HepG2 (cell line): ENCODE measurements around the gene ALDH16A1. TPM values are rescaled to one million over a fixed set of nuclear protein-coding genes. Genes with fewer than 3 reads are reported as not detected.

Experiments used
- ATF2 ChIP-seq: sonication (generic); formaldehyde crosslinking; IDR thresholded peaks from 2 replicates; pipeline ENCODE4 v1.4.0; 2020; ENCODE audit warnings: missing genetic modification reagents
- BRCA1 ChIP-seq: sonication (generic); formaldehyde crosslinking; IDR thresholded peaks from 2 replicates; pipeline ENCODE4 v1.4.0; 2020; ENCODE audit warnings: missing genetic modification reagents
- EED ChIP-seq: sonication (generic); formaldehyde crosslinking; IDR thresholded peaks from 2 replicates; pipeline ENCODE4 v1.5.0; 2020; ENCODE audit warnings: mild to moderate bottlenecking, missing genetic modification reagents
- ERF ChIP-seq: IDR thresholded peaks from 2 replicates; pipeline ENCODE4 v1.6.1; 2018; ENCODE audit warnings: missing biosample characterization, missing genetic modification reagents
- HIVEP1 ChIP-seq: sonication (generic); formaldehyde crosslinking; IDR thresholded peaks from 2 replicates; pipeline ENCODE4 v1.4.0; 2020; ENCODE audit warnings: mild to moderate bottlenecking, missing genetic modification reagents
- KDM4B ChIP-seq: sonication (generic); formaldehyde crosslinking; IDR thresholded peaks from 2 replicates; pipeline ENCODE4 v1.4.0; 2020; ENCODE audit warnings: missing genetic modification reagents
- KLF12 ChIP-seq: sonication (generic); formaldehyde crosslinking; IDR thresholded peaks from 2 replicates; pipeline ENCODE4 v1.4.0; 2020; ENCODE audit warnings: missing genetic modification reagents, borderline replicate concordance
- KMT2A ChIP-seq: sonication (generic); formaldehyde crosslinking; IDR thresholded peaks from 2 replicates; pipeline ENCODE4 v1.4.0; 2020; ENCODE audit warnings: missing genetic modification reagents
- MAFG ChIP-seq: sonication (generic); formaldehyde crosslinking; IDR thresholded peaks from 2 replicates; pipeline ENCODE4 v1.5.1; 2020; ENCODE audit warnings: mild to moderate bottlenecking, missing genetic modification reagents
- MZF1 ChIP-seq: sonication (generic); formaldehyde crosslinking; IDR thresholded peaks from 2 replicates; pipeline ENCODE4 v1.8.1; 2023; ENCODE audit warnings: mild to moderate bottlenecking, missing genetic modification reagents, borderline replicate concordance
- SATB2 ChIP-seq: sonication (generic); formaldehyde crosslinking; IDR thresholded peaks from 2 replicates; pipeline ENCODE4 v1.5.0; 2020; ENCODE audit warnings: missing genetic modification reagents
- SETDB1 ChIP-seq: sonication (generic); formaldehyde crosslinking; IDR thresholded peaks from 2 replicates; pipeline ENCODE4 v1.5.1; 2020; ENCODE audit warnings: missing genetic modification reagents, mild to moderate bottlenecking, borderline replicate concordance
- TAF1 ChIP-seq: sonication (generic); formaldehyde crosslinking; IDR thresholded peaks from 2 replicates; pipeline ENCODE4 v1.4.0; 2020; ENCODE audit warnings: missing genetic modification reagents
- THAP8 ChIP-seq: sonication (generic); formaldehyde crosslinking; IDR thresholded peaks from 2 replicates; pipeline ENCODE4 v1.5.1; 2020; ENCODE audit warnings: missing genetic modification reagents, mild to moderate bottlenecking, borderline replicate concordance
- ZHX1 ChIP-seq: sonication (generic); formaldehyde crosslinking; IDR thresholded peaks from 2 replicates; pipeline ENCODE4 v1.8.1; 2022; ENCODE audit warnings: low read depth, mild to moderate bottlenecking, missing genetic modification reagents
- ZNF639 ChIP-seq: conservative IDR thresholded peaks from 2 replicates; pipeline ENCODE4 v1.6.1; 2018; ENCODE audit warnings: missing genetic modification reagents
- ZNF672 ChIP-seq: sonication (generic); formaldehyde crosslinking; IDR thresholded peaks from 2 replicates; pipeline ENCODE4 v1.8.1; 2022; ENCODE audit warnings: missing genetic modification reagents
- ZSCAN20 ChIP-seq: sonication (generic); formaldehyde crosslinking; IDR thresholded peaks from 2 replicates; pipeline ENCODE4 v1.4.0; 2020; ENCODE audit warnings: missing genetic modification reagents, mild to moderate bottlenecking, borderline replicate concordance
- ZSCAN30 ChIP-seq: sonication (generic); formaldehyde crosslinking; IDR thresholded peaks from 2 replicates; pipeline ENCODE4 v1.5.0; 2020; ENCODE audit warnings: mild to moderate bottlenecking, missing genetic modification reagents
- polyA plus RNA-seq, 8 experiments: library from polyadenylated mRNA; depleted of rRNA in 3 of 8; stranded (reverse) in 7 of 8; unstranded in 1 of 8; fragments of >200 nt; fragmentation: Illumina TruSeq in 4 of 8; extraction: Trizol in 4 of 8; gene quantifications; 2 replicates each; pipeline versions ENCODE4 v1.2.1 to v1.2.3, GENCODE V29; 2011 to 2016; ENCODE audit warnings: low read depth in 4 of 8, missing spikeins in 1 of 8, mixed read lengths in 1 of 8; ENCODE audit not compliant: insufficient read depth in 1 of 8
- total RNA-seq, 5 experiments: library from RNA; depleted of rRNA; stranded (reverse); fragments of >200 nt; fragmentation: Illumina TruSeq; extraction: Trizol; gene quantifications; 2 replicates each; pipeline ENCODE4 v1.2.3, GENCODE V29; 2016; ENCODE audit warnings: low read depth in 1 of 5
- TF ChIP-seq, protein P1 (sequence below): sonication (generic); formaldehyde crosslinking; IDR thresholded peaks from 2 replicates; pipeline ENCODE4 v1.4.0; 2020; ENCODE audit warnings: missing genetic modification reagents, mild to moderate bottlenecking, borderline replicate concordance

The ALDH16A1 gene
- total and polyA plus RNA-seq, 2 of the 13 experiments (the other 11 are each of a cell fraction or from before 2014, with no cell fraction given) = 8.4 to 34.9 TPM

DNA sequence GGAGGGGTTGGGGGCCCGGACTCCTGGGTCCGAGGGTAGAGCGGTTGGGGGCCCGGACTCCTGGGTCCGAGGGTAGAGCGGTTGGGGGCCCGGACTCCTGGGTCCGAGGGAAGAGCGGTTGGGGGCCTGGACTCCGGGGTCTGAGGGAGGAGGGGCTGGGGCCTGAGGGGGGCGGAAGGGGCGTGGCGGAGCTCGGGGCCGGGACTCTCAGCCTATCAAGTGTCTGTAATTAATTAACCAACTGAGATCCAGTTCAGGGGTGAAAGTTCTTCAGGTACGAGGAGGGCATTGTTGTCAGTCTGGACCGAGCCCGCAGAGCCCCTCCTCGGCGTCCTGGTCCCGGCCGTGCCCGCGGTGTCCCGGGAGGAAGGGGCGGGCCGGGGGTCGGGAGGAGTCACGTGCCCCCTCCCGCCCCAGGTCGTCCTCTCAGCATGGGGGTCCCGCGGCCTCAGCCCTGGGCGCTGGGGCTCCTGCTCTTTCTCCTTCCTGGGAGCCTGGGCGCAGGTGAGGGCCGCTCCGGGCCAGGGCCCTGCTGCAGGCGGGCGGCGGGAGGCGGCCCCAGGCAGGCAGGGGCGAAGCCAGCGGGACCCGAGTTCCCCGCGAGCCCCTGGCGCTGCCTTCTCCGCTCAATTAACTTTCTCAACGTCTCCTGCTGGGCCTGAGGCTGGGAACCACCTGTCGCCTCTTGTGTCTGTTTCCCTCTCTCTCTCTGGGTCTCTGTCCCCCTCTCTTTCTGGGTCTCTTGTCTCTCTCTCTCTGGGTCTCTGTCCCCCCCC lies 60.1 kb downstream of the ALDH16A1 start (continued):
- 0 out of 2 replicates have a peak, but pooled peaks have one; percentile 43 for TF ChIP-seq KLF12 (CRISPR knock-in tag)
- TF ChIP-seq KMT2A (CRISPR knock-in tag) = peak; percentile 54; the same call in 1 of the 2 replicates
- peak; percentile 76; the same call in 1 of the 2 replicates for TF ChIP-seq ZSCAN20 (CRISPR knock-in tag)
- TF ChIP-seq ERF (CRISPR knock-in tag) = peak; percentile 58; the same call in 1 of the 2 replicates
- no peak for TF ChIP-seq HIVEP1 (CRISPR knock-in tag)
- no peak for TF ChIP-seq EED (CRISPR knock-in tag)
- no peak for TF ChIP-seq MZF1
- TF ChIP-seq MAFG (CRISPR knock-in tag) = no peak
- TF ChIP-seq BRCA1 (CRISPR knock-in tag) = no peak
- TF ChIP-seq THAP8 (CRISPR knock-in tag) = no peak
- TF ChIP-seq ATF2 (CRISPR knock-in tag) = no peak; the same call in 1 of the 2 replicates
- peak; percentile 87 for TF ChIP-seq TAF1 (CRISPR knock-in tag)
- TF ChIP-seq, protein P1, sequence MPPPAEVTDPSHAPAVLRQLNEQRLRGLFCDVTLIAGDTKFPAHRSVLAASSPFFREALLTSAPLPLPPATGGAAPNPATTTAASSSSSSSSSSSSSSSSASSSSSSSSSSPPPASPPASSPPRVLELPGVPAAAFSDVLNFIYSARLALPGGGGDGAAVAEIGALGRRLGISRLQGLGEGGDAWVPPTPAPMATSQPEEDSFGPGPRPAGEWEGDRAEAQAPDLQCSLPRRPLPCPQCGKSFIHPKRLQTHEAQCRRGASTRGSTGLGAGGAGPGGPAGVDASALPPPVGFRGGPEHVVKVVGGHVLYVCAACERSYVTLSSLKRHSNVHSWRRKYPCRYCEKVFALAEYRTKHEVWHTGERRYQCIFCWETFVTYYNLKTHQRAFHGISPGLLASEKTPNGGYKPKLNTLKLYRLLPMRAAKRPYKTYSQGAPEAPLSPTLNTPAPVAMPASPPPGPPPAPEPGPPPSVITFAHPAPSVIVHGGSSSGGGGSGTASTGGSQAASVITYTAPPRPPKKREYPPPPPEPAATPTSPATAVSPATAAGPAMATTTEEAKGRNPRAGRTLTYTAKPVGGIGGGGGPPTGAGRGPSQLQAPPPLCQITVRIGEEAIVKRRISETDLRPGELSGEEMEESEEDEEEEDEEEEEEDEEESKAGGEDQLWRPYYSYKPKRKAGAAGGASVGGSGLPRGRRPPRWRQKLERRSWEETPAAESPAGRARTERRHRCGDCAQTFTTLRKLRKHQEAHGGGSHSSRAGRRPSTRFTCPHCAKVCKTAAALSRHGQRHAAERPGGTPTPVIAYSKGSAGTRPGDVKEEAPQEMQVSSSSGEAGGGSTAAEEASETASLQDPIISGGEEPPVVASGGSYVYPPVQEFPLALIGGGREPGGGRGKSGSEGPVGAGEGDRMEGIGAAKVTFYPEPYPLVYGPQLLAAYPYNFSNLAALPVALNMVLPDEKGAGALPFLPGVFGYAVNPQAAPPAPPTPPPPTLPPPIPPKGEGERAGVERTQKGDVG = no peak
- no peak for TF ChIP-seq KDM4B (CRISPR knock-in tag)
- TF ChIP-seq ZHX1 (CRISPR knock-in tag) = no peak
- TF ChIP-seq ZNF672 (CRISPR knock-in tag) = no peak
- no peak for TF ChIP-seq ZSCAN30
- TF ChIP-seq ZNF639 (CRISPR knock-in tag) = peak; percentile 58; the same call in 1 of the 2 replicates
- TF ChIP-seq SATB2 (CRISPR knock-in tag) = no peak
- TF ChIP-seq SETDB1 (CRISPR knock-in tag) = no peak
